HG02623 (cell line): ENCODE data around the gene PDE4DIP.
"Not testable (repeated sequence)": the region's sequence is repeated elsewhere in the genome, so short reads cannot be mapped to it uniquely, and the experiment has no call there.

Source experiments
- ATAC-seq: cut with Tn5 transposase; IDR thresholded peaks from one replicate; pipeline ENCODE4 v1.9.1; 2021; ENCODE audit warnings: moderate library complexity; ENCODE audit not compliant: unreplicated experiment

PDE4DIP gene

GRCh38 chr1:148869634-148869961 lies 25.4 kb downstream of the PDE4DIP start:
- not testable (repeated sequence) for ATAC-seq

GRCh38 chr1:148874408-148875388 lies 30.5 kb downstream of the PDE4DIP start:
- ATAC-seq, result not testable (repeated sequence)

DNA sequence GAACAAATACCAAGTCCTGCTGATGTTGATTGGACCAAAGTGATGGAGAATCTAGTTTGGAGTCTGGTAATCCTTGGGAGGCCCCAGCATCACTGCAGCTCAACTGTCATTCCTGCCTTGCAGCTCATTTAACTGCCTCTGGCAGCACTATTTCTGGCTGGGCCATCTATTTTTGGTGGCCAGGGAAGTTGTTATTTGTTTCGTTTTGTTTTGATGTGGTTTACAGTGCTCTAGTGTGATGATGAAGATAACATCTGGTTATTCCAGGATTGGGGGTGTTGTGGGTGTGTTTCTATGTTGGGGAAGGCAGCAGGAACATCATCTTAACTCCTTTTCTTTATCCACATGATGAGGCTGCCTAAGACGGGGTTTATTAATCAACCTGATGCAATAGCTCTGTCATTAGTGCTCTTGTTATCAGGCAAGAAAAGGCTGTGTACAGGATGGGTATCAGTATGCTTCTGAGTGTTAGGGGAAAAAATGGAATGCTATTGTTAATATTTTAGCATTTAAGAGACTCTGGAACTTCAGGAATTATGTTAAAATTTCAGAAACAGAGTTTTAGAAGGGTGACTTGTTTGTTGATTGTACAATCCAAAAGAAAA lies 35.7 kb downstream of the PDE4DIP start:
- ATAC-seq, result not testable (repeated sequence)

DNA sequence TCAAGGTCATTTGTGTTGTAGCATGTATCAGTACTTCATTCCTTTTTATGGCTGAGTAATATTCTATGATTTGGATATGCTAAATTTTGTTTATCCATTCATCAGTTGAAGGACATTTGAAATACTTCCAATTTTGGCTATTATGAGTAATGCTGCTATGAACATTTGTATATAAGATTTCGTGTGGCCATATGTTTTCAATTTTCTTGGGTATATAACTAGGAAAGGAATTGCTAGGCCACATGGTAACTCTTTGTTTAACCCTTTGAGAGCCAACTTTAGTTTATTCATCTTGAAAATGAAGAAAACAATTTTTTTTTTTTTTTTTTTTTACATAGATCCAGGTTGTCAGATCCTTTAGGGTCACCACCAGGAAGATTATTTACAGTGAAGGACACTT lies 37.0 kb downstream of the PDE4DIP start:
- ATAC-seq, result not testable (repeated sequence)

DNA sequence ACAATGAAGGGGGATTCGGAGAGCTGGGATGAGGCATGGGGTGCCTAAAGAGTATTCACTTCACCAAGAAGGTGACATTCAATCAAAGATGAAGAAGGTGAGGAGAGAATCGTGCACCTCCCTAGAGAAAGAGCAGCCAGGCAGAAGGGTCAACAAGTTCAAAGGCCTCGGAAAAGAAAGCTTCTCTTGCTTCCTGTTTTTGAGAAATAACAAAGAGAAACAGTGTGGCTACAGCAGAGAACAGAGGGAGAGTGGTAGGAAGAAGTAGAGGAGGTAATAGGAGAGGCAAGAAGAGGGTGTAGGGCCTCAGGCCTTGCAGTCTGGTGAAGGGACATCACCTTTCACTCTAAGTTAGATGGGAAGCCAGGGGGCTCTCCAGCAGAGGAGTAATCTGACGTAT lies 41.0 kb downstream of the PDE4DIP start:
- ATAC-seq, result not testable (repeated sequence)

GRCh38 chr1:148886293-148886692 lies 42.1 kb downstream of the PDE4DIP start:
- not testable (repeated sequence) for ATAC-seq

DNA sequence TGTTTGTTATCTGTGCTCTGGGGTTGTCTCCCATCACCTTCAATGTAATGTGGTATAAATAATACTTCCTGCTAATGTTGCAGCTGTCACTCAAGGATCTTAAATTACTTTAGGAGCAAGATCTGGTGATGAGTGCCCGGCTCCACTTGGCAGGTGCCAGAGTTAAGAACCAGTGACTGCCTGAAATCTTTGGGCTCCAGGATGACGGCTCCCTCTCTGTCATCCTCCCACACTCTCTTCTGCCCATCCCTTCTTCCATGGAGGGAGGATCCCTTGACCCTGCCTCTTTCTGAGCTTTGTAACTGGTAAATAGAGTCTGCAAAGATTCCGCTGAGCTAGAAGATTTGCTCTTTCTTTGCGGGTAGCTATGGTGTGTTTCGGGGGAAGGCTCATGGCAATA lies 44.4 kb downstream of the PDE4DIP start:
- not testable (repeated sequence) for ATAC-seq

- not testable (repeated sequence) for ATAC-seq
Observed at GRCh38 chr1:148889267-148890074, 45.2 kb downstream of the PDE4DIP start.

GRCh38 chr1:148890075-148890568 lies 45.9 kb downstream of the PDE4DIP start:
- ATAC-seq, result not testable (repeated sequence)

DNA sequence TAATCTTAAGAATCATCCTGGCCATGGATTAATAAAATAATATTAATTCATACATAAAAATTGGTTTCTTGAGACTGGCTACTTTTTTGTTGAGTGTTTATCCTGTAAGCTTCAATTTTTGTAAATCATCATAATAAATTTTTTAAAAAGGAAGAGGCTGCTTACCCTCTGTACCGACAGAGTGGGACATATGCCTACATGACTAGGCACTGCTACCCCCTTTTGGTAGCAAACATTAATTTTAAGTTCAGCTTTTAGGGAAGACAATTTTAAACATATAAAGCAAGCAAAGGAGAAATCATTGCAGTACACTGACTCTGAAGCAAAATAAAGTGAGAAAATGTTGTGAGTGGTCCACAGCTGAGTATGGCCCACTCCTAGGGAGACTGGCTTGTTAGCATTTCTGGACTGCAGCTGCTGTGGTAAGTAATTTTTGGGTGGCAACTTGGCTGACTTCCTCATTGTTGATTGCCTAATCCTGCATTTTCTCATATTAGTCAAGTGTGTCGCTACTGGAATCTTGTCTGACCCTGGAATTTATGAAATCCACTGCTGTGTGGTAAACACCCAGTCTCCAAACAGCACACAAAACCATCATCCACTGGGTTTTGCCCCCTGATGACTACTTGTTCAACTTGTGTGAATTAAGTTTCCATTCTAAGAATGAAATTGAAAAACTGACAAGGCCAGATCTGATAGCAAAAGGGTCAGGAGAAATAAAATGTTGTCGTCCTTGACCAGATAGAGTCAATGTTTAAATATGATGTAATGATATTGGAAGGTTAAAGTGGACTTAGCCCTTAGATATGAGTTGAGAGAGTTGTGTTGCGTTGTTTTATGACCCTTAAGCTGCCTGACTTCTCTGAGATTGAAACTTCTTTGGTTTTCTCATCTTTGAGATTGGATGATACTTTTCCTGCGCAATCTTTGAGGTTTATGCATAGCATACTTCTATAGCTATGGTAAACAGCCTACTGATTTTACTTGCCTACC lies 50.4 kb downstream of the PDE4DIP start:
- not testable (repeated sequence) for ATAC-seq

GRCh38 chr1:148900026-148900425 lies 55.8 kb downstream of the PDE4DIP start:
- not testable (repeated sequence) for ATAC-seq

GRCh38 chr1:148900691-148901090 lies 56.5 kb downstream of the PDE4DIP start:
- not testable (repeated sequence) for ATAC-seq

GRCh38 chr1:148901150-148901952 lies 57.1 kb downstream of the PDE4DIP start:
- not testable (repeated sequence) for ATAC-seq

GRCh38 chr1:148901953-148902341 lies 57.7 kb downstream of the PDE4DIP start:
- ATAC-seq, result not testable (repeated sequence)

- ATAC-seq, result not testable (repeated sequence)
Observed at GRCh38 chr1:148909219-148909826, 65.1 kb downstream of the PDE4DIP start.

- not testable (repeated sequence) for ATAC-seq
Observed at GRCh38 chr1:148911303-148911928, 67.2 kb downstream of the PDE4DIP start.

GRCh38 chr1:148916222-148916621 lies 72.0 kb downstream of the PDE4DIP start:
- ATAC-seq, result not testable (repeated sequence)
